ENCODE results near the gene RNASE12.
"Not testable (repeated sequence)": the region's sequence is repeated elsewhere in the genome, so short reads cannot be mapped to it uniquely, and the experiment has no call there.

The RNASE12 gene

DNA sequence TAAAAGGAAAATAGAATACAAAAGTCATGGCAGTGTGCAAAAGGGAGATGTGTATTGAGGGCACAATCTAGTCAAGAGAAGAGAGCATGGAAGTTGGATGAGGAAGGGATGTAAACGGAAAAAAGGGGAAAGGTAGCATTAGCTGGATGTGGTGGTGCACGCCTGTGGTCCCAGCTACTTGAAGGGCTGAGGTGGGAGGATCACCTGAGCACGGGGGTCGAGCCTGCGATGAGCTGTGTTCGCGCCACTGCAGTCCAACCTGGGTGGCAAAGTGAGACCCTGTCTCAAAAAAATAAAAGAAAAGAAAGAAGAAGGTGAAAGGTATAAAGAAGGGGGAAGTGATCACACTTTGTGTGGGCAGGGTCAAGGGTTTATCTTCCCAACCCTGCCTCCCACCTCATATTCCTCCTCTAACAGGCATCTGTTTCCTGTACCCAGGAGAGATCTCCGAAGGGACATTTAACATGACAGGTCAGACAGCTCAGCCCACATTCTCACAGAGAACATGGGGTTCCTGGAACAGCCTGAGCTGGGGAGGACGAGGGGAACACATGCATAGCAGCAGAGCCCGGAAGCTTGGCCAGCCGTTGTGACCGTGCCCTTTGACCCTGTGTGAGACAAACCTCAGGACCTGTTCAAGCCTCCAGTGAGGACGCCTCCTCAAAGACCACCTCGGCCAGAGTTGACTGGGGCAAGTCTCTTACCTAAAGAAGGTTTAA lies 12.2 kb downstream of the RNASE12 start:
- FAIRE-seq, result no peak

DNA sequence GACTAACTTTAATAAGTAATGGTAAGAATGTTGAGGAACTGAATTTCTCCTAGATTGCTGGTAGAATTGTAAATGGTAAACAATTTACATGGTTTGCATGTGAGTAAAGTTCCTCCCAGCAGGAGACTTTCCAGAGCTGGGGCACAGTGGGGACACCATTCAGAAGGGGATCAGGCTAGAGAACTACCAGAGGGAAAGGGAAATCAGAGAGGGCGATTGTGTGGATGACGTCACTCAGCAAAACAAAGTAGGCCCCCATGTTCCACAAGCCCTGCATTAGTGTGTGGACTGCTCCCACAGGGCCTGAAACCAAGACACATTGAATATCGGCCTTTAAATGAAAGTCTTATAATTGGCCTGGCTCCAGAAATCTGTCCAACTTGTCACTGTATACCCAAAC lies 12.9 kb downstream of the RNASE12 start:
- no peak for FAIRE-seq

DNA sequence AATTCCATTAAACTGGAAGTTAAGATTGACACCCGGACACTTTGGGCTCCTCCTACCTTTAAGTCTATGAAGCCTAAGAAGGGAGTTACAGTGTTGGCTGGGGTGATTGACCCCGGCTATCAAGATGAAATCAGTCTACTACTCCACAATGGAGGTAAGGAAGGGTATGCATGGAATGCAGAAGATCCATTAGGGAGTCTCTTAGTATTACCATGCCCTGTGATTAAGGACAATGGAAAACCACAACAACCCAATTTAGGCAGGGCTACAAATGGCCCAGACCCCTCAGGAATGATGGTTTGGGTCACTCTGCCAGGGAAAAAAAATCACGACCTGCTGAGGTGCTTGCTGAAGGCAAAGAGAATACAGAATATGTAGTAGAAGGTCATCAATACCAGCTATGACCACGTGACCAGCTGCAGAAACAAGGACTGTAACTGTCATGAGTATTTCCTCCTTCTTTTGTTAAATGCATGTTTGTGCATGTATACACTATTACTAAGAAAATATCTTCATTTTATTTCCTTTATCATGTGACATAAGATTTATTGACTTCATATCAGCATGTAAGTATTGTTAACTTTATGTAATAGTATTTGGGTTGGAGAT lies 18.7 kb downstream of the RNASE12 start:
- not testable (repeated sequence) for FAIRE-seq

DNA sequence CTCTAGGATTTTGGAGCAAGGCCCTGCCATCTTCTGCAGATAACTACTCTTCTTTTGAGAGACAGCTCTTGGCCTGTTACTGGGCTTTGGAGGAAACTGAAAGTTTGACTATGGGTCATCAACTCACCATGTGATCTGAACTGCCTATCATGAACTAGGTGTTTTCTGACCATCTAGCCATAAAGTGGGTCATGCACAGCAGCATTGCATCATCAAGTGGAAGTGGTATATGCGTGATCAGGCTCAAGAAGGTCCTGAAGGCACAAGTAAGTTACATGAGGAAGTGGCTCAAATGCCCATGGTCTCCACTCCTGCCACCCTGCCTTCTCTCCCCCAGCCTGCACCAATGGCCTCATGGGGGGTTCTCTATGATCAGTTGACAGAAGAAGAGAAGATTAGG lies 20.5 kb downstream of the RNASE12 start:
- FAIRE-seq, result not testable (repeated sequence)

DNA sequence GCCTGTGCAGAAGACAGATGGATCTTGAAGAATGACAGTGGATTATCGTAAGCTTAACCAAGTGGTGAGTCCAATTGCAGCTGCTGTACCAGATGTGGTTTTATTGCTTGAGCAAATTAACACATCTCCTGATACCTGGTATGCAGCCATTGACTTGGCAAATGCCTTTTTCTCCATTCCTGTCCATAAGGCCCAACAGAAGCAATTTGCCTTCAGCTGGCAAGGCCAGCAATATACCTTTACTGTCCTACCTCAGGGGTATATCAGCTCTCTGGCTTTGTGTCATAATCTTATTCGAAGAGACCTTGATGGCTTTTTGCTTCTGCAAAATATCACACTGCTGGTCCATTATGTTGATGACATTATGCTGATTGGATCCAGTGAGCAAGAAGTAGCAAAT lies 21.3 kb downstream of the RNASE12 start:
- not testable (repeated sequence) for FAIRE-seq

DNA sequence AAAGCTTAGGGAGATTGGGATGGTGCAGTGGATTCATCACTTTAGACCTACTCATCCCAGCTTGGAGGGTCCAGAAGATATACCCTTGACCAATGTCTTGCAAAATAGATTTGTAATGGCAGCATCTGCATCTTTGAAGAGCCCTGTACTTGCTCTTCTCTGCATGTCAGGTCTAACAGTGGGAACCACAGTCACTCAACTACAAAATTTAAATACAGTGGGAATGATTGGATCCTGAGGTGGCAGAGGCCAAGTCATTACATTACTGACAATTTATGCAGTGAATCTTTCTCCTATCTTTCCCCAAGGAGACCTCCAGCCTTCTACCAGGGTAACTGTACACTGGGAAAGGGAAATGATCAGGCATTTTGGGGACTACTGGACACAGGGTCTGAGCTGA lies 22.1 kb downstream of the RNASE12 start:
- no peak for FAIRE-seq

DNA sequence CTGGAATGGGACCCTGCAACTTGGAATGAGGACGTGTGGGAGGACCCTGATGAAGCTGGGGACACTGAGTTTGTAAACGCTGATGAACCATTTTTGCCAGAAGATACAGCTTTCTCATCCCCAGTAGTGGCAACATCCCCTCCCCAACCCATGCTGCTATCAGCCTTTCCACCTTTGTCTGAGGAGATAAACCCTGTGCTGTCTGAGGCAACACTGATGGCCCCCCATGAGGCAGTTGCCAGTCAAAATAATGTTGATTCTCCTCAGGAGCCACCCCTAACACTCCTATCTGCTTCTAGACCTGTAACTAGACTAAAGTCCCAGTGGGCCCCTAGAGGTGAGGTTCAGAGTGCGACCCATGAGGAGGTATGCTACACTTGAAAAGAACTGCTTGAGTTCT lies 22.8 kb downstream of the RNASE12 start:
- no peak for FAIRE-seq

DNA sequence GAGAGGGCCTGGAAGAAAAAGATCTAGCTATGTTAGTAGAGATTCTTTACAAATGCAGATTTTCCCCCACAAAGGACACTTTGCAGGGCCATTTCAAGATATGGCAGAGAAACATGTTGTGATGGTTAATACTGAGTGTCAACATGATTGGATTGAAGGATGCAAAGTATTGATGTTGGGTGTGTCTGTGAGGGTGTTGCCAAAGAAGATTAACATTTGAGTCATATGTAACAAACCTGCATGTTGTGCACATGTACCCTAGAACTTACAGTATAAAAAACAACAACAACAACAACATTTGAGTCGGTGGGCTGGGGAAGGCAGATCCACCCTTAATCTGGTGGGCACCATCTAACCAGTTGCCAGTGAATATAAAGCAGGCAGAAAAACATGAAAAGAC lies 24.0 kb downstream of the RNASE12 start:
- FAIRE-seq, result not testable (repeated sequence)

DNA sequence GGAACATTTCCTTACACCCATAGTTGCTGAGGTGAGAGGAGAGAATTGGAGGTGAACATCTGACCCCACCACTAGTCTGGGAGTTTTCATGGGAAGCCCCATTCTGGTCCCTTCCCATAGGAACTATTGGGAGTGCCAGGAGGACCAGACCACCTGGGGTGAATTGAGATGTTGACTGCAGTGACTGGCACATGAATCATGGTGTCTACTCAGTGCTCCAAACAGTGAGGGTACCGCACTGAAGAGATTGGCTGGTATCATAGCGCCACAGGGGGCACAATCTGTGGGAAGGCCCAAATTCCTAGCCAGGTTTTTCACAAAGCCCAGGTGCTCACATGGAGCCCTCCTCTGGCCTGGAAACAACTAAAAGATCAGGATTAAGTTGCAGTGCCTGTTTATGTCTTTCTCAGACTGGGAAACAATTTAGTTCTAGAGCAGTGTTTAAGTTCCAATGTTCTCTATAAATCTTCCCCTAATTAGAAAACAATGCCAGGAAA lies 26.6 kb downstream of the RNASE12 start:
- FAIRE-seq, result no peak

DNA sequence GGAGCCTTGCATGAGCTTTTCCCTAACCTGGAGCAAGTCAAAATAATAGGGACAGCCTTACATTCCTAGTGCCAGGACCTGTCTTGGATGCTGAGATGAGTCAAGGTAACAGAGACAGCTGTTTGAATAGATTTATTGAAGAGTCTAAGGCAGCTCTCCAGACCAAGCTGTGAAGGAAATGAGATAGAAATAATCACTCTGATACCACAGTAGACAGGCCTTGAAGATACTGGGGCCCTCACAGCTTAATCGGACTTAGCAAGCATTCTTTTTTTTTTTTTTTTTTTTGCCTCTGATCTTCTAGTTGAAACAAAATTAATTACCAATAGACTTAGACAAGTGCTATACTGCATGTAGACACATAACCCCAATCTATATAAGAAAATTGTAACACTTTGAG lies 27.2 kb downstream of the RNASE12 start:
- no peak for FAIRE-seq

DNA sequence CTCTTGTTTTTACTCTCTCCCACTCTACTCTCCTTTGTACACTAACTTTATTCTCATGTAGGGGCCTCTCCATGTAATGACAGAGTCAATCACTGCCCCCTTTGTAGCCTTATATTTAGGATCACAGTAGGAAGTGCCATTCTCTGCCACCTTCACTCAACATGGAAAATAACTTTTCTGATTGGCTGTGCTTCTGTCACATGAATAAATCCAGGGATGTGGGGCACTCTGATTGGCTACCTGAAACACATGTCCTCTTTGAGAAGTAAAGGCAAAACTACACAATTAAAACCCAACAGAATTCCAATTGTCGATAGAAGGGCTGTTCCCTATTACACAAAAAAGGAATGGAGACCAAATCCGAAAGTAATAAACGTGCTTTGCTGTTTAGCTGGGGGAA lies 30.2 kb downstream of the RNASE12 start, which contains the start of gene RNASE9:
Gene RNASE9, minus strand, starts transcription at position 87 of the 400 bp plus-strand sequence.
- no peak for FAIRE-seq

DNA sequence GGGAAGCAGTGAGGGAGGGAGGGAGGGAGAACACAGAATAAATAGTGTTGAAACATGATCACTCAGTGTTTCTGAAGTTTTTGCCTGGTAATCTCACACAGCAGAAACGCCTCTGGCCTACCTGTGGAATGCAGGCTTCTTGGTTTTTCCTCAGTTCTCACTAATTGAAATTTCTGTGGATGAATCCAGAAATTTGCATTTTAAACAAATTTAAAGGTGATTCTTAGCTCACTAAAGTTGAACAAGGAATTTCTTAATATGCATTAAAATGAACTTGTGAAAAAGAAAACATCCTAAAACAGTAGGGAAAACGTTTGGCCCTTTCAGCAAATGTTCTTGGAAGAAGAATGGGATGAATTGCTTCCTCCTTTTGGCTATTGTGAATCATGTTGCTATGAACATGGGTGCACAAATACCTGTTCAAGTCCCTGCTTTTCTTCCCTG lies 31.7 kb downstream of the RNASE12 start:
- no peak for FAIRE-seq

DNA sequence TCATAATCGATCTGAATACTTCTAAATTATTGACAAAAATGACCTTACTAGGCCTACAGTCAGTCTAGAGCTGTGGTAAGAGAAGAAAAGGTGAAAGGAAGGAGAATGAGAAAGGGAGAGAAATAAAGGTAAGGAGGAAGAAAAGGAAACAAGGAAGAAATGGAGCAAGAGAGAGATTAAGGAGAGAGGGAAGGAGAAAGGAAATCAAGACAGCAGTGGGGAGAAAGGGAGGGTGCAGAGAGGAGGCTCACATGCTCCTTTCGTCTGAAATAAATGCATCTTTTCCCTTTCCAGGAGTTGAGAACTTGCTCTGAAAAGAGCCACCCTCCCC lies 34.0 kb downstream of the RNASE12 start:
- FAIRE-seq, result no peak

DNA sequence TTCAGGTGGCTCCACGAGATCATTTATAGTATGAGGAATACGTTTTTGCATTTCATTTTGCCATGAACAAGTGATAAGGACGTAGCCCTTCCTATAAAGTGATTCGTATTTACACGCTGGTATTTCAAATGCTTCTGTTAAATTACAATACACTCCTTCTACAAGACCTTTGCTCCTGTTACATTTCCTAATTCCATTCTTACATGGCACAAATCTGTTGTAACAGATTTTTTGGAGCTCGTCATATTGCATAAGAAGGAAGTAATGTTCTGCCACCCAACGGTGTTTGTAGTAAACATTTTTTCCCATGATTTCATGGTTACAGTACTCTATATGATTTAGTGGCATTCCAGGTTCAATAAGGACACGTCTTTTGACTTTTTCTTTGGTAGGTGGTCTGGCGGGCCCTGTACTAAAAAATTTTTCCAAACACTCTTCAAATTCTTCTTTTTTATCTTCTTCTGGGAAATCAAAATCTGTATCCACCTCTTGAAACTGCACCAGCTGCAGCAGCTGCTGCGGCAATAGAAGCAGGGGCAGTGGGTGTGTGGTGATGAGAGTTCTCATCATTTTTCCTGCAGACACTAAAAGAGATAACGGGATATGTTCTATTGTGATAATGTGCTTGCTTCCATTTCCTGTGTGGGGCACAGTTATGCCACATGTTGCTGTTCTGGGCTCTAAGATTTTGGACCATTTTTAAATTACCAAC lies 34.5 kb downstream of the RNASE12 start:
- FAIRE-seq, result no peak

DNA sequence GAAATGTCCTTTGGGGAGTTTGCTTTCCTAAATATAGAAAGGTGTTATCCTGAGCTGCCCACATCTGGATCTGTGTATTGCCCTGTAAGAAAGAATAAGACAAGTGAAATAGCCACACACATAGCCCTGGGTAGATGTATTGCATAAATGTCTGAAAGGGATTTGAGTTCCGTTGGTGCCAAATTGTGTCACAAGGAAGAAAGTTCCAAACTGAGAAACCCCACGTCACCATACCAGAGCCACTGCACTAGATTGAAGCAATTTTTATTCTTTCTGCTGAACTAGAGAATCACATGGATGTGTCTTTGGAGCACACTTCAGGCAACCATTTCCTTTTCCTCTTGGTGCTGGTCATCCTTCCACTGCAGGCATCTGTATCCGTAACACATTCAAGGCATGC lies 35.3 kb downstream of the RNASE12 start:
- FAIRE-seq, result no peak

DNA sequence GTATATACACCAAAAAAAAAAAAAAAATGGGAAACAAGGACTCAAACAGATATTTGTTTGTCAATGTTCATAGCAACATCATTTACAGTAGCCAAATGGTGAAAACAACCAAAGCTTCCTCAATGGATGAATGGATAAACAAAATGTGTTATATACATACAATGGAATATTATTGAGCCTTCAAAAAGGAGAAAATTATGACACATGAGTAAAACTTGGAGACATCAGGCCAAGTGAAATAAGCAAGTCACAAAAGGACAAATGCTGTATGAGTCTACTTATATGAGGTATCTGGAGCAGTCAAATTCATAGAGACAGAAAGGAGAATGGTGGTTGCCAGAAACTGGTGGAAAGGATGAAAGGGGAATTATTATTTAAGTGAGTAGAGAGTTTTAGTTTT lies 38.2 kb downstream of the RNASE12 start:
- no peak for FAIRE-seq

DNA sequence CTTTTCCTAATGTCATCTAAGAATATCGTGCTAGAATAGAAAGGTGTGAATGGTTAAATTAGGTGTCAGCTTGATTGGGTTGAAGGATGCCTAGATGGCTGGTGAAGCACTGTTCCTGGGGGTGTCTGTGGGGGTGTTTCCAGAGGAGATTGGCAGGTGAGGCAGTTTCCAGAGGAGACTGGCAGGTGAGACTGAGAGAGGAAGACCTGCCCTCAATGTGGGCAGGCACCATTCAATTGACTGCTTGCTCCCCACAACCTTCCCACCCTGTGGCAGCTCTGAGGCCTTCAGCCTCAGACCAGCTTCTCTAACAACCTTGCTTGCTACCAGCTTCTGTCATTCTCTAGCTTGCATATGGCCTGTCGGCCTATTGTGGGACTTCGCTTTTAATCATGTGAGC lies 39.6 kb downstream of the RNASE12 start:
- FAIRE-seq, result no peak

DNA sequence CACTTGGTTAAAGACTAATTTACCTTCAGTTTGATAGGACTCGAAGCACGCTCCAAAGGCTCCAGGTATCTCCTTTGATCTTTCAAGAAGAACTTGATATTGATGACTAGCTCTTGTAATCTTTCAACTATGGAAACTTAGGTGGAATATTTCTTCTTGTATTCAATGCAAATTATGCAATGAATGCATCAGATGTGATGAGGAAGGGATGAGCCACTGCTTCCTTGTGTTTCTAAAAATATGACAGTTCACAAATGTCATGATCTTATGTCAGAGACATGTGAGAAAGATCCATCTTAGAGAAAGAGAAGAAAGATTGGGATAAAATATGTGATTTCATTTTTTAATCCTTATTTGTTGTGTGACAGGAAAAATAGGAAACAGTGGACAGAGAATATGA lies 40.2 kb downstream of the RNASE12 start:
- no peak for FAIRE-seq

DNA sequence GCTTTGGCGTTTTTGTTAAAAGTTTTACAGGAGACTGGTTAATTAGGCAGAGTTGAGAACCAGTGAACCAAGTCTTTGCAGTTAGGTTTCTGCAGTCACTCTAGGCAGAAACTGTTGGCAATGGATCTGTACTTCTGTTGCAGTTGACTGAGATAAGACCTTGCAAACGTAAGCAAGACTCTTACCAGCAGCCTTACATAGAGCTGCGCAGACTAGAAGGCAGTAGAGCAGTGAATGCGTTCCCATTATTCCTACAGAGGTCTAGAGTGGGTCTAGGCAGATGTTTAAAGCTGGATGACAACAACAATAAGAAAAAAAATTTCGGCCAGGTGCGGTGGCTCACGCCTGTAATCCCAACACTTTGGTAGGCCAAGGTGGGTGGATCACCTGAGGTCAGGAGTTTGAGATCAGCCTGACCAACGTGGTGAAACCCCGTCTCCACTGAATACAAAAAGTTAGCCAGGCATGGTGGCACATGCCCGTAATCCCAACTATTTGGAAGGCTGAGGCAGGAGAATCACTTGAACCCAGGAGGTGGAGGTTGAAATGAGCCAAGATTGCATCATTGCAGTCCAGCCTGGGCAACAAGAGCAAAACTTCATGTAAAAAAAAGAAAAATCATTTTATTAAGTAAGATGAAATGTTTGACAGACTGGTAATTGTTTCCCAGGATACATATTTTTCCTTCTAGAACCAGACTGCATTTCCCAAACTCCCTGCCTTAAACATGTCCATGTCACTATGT lies 42.6 kb downstream of the RNASE12 start:
- no peak for FAIRE-seq

DNA sequence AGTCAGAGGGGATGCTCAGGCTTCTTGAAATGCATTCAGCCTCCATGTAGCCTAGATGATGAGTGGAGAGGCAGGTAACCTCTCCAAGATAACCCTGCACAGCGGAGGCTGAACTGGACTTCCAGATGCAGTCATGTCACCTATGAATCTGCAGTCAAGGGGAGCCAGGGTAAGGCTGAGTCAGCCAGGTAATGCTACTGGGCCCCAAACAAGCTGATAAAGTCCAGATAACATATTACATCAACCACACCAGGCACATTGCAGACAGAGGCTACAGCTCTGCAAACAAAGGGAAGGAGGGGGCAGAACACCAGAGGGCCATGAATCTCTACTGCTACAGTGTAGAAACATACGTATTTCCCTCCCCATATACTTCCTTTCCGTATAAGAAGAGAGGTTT lies 44.3 kb downstream of the RNASE12 start:
- no peak for FAIRE-seq

Data from colon (tissue), 2 donors.